Hypothalamus (tissue), 51 donors: ENCODE data around the gene ADAM19.

ENCODE experiments used
- DNase-seq, 51 donors: peaks; one replicate each; lab custom pipeline; 2025; lab: John Stamatoyannopoulos, UW

ADAM19 gene

GRCh38 chr5:157598350-157598936 is 22.9 kb upstream of the ADAM19 start:
- no peak for DNase-seq

- no peak for DNase-seq
These were observed 21.7 kb upstream of the ADAM19 start for GRCh38 chr5:157597277-157597676.

GRCh38 chr5:157596487-157596886 is 20.9 kb upstream of the ADAM19 start:
- no peak for DNase-seq

- DNase-seq, result no peak
These were observed 19.3 kb upstream of the ADAM19 start for GRCh38 chr5:157594675-157595459.

- DNase-seq, result no peak
These were observed 18.7 kb upstream of the ADAM19 start for GRCh38 chr5:157594257-157594656.

- DNase-seq, result no peak
These were observed 17.6 kb upstream of the ADAM19 start for GRCh38 chr5:157593052-157593757.

- no peak for DNase-seq
These were observed 17.0 kb upstream of the ADAM19 start for GRCh38 chr5:157592594-157592993.

GRCh38 chr5:157590478-157590877 is 14.9 kb upstream of the ADAM19 start:
- DNase-seq, result no peak

- DNase-seq, result no peak
These were observed 9.1 kb upstream of the ADAM19 start for GRCh38 chr5:157584628-157585027.

- DNase-seq, result no peak
These were observed 7.4 kb upstream of the ADAM19 start for GRCh38 chr5:157582731-157583620.

- no peak for DNase-seq
These were observed 6.3 kb upstream of the ADAM19 start for GRCh38 chr5:157581901-157582300.

- no peak for DNase-seq
These were observed 2.7 kb upstream of the ADAM19 start for GRCh38 chr5:157578079-157578780.

- no peak for DNase-seq
These were observed 1.1 kb upstream of the ADAM19 start for GRCh38 chr5:157576678-157577077.

- DNase-seq, result peak in 5 of 51 donors; percentile 31 to 64 (median 40)
These were observed 857 bp downstream of the ADAM19 start for GRCh38 chr5:157574456-157575380.

GRCh38 chr5:157571357-157571827 is 4.2 kb downstream of the ADAM19 start:
- DNase-seq, result peak in 3 of 51 donors; percentile 24 to 41 (median 31)

GRCh38 chr5:157570531-157571200 is 4.9 kb downstream of the ADAM19 start:
- DNase-seq, result no peak

- DNase-seq, result peak in 20 of 51 donors; percentile 13 to 76 (median 40)
These were observed 6.9 kb downstream of the ADAM19 start for GRCh38 chr5:157568720-157569119.

- no peak for DNase-seq
These were observed 7.4 kb downstream of the ADAM19 start for GRCh38 chr5:157568222-157568621.
